ENCODE results near the gene USP4. TPM values are rescaled to one million over a fixed set of nuclear protein-coding genes. Genes with fewer than 3 reads are reported as not detected.

The USP4 gene
- total and polyA plus RNA-seq, 2 of the 13 experiments (the other 11 are each of a cell fraction or from before 2014, with no cell fraction given): 9.2 to 20.8 TPM

DNA sequence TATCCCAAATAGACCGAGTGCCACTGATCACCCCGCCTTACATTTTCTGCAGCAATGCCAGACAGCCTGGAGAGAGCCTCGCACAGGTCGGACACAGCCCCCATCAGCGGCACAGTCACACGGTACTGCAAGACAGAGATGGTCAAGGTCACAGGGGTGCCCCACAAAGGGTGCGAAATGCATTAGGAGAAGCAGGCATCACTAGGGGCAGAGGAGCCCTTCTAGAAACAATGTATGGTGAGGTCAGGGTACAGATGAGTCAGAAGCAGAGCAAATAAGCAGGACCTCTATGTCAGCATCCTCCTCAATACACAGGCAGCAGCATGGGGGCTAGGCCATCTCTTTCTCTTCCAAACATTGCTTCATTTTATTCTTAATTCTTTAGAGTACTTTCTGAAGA, 41.3 kb downstream of the USP4 start (continued):
- no peak for TF ChIP-seq NR2F6 (IDR thresholded peaks at IDR 0.05)
- peak; percentile 41; the same call in 1 of the 2 replicates for TF ChIP-seq NR2F6 (CRISPR knock-in tag; IDR thresholded peaks at IDR 0.05)
- TF ChIP-seq, protein P1, sequence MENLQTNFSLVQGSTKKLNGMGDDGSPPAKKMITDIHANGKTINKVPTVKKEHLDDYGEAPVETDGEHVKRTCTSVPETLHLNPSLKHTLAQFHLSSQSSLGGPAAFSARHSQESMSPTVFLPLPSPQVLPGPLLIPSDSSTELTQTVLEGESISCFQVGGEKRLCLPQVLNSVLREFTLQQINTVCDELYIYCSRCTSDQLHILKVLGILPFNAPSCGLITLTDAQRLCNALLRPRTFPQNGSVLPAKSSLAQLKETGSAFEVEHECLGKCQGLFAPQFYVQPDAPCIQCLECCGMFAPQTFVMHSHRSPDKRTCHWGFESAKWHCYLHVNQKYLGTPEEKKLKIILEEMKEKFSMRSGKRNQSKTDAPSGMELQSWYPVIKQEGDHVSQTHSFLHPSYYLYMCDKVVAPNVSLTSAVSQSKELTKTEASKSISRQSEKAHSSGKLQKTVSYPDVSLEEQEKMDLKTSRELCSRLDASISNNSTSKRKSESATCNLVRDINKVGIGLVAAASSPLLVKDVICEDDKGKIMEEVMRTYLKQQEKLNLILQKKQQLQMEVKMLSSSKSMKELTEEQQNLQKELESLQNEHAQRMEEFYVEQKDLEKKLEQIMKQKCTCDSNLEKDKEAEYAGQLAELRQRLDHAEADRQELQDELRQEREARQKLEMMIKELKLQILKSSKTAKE (CRISPR knock-in tag; IDR thresholded peaks at IDR 0.05; ENCODE audit: borderline replicate concordance): no peak
- no peak for TF ChIP-seq ZIK1 (CRISPR knock-in tag; IDR thresholded peaks at IDR 0.05; ENCODE audit: borderline replicate concordance, low read depth)
- no peak for TF ChIP-seq ZNF619 (CRISPR knock-in tag; IDR thresholded peaks at IDR 0.05)
- TF ChIP-seq ETV5 (CRISPR knock-in tag; IDR thresholded peaks at IDR 0.05; ENCODE audit: borderline replicate concordance): no peak; the same call in 1 of the 2 replicates
- TF ChIP-seq, protein P2, sequence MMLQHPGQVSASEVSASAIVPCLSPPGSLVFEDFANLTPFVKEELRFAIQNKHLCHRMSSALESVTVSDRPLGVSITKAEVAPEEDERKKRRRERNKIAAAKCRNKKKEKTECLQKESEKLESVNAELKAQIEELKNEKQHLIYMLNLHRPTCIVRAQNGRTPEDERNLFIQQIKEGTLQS (CRISPR knock-in tag; IDR thresholded peaks at IDR 0.05): peak; percentile 53
- TF ChIP-seq HOXA3 (CRISPR knock-in tag; IDR thresholded peaks at IDR 0.05): no peak
- TF ChIP-seq ZMYM4 (CRISPR knock-in tag; IDR thresholded peaks at IDR 0.05): no peak
- TF ChIP-seq RFX3 (CRISPR knock-in tag; IDR thresholded peaks at IDR 0.05): no peak
- TF ChIP-seq, protein P3, sequence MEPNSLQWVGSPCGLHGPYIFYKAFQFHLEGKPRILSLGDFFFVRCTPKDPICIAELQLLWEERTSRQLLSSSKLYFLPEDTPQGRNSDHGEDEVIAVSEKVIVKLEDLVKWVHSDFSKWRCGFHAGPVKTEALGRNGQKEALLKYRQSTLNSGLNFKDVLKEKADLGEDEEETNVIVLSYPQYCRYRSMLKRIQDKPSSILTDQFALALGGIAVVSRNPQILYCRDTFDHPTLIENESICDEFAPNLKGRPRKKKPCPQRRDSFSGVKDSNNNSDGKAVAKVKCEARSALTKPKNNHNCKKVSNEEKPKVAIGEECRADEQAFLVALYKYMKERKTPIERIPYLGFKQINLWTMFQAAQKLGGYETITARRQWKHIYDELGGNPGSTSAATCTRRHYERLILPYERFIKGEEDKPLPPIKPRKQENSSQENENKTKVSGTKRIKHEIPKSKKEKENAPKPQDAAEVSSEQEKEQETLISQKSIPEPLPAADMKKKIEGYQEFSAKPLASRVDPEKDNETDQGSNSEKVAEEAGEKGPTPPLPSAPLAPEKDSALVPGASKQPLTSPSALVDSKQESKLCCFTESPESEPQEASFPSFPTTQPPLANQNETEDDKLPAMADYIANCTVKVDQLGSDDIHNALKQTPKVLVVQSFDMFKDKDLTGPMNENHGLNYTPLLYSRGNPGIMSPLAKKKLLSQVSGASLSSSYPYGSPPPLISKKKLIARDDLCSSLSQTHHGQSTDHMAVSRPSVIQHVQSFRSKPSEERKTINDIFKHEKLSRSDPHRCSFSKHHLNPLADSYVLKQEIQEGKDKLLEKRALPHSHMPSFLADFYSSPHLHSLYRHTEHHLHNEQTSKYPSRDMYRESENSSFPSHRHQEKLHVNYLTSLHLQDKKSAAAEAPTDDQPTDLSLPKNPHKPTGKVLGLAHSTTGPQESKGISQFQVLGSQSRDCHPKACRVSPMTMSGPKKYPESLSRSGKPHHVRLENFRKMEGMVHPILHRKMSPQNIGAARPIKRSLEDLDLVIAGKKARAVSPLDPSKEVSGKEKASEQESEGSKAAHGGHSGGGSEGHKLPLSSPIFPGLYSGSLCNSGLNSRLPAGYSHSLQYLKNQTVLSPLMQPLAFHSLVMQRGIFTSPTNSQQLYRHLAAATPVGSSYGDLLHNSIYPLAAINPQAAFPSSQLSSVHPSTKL (CRISPR knock-in tag; IDR thresholded peaks at IDR 0.05): peak; percentile 50; the same call in 1 of the 2 replicates
- no peak for TF ChIP-seq SP1 (IDR thresholded peaks at IDR 0.05)
- no peak for TF ChIP-seq SP1 (CRISPR knock-in tag; IDR thresholded peaks at IDR 0.05)
- TF ChIP-seq ZNF883 (CRISPR knock-in tag; IDR thresholded peaks at IDR 0.05; ENCODE audit: not compliant biosample characterization): no peak
- TF ChIP-seq SKI (IDR thresholded peaks at IDR 0.05; ENCODE audit: partially characterized antibody): no peak
- TF ChIP-seq ZNF773 (CRISPR knock-in tag; IDR thresholded peaks at IDR 0.05; ENCODE audit: borderline replicate concordance): no peak
- no peak for TF ChIP-seq SOX6 (IDR thresholded peaks at IDR 0.05)
- peak; percentile 45; the same call in 1 of the 2 replicates for TF ChIP-seq SOX6 (CRISPR knock-in tag; IDR thresholded peaks at IDR 0.05)
- TF ChIP-seq CERS6 (CRISPR knock-in tag; IDR thresholded peaks at IDR 0.05): no peak
- no peak for TF ChIP-seq NFIC (IDR thresholded peaks at IDR 0.05; ENCODE audit: low read length)
- TF ChIP-seq PRMT3 (CRISPR knock-in tag; IDR thresholded peaks at IDR 0.05; ENCODE audit: borderline replicate concordance, low read depth): no peak
- no peak for TF ChIP-seq RAD21 (CRISPR knock-in tag; IDR thresholded peaks at IDR 0.05)
- TF ChIP-seq NR2F1 (CRISPR knock-in tag; IDR thresholded peaks at IDR 0.05): 0 out of 4 replicates have a peak, but pooled peaks of 1 of the 2 experiments have one; percentile 12
- TF ChIP-seq, protein P4, sequence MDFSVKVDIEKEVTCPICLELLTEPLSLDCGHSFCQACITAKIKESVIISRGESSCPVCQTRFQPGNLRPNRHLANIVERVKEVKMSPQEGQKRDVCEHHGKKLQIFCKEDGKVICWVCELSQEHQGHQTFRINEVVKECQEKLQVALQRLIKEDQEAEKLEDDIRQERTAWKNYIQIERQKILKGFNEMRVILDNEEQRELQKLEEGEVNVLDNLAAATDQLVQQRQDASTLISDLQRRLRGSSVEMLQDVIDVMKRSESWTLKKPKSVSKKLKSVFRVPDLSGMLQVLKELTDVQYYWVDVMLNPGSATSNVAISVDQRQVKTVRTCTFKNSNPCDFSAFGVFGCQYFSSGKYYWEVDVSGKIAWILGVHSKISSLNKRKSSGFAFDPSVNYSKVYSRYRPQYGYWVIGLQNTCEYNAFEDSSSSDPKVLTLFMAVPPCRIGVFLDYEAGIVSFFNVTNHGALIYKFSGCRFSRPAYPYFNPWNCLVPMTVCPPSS (IDR thresholded peaks at IDR 0.05): no peak
- TF ChIP-seq SRY (CRISPR knock-in tag; IDR thresholded peaks at IDR 0.05): no peak

All from HepG2 (cell line).